Loucy (cell line): ENCODE data around the gene NOP16.
"Not testable (repeated sequence)": the region's sequence is repeated elsewhere in the genome, so short reads cannot be mapped to it uniquely, and the experiment has no call there.

ENCODE experiments used
- H2AFZ ChIP-seq: fragments of 200-600 bp; sonication (generic); 2 replicates; pipeline ENCODE4 v1.6.0; 2016; ENCODE audit warnings: antibody characterized with exemption, mild to moderate bottlenecking, low read length, moderate library complexity
- H3F3A ChIP-seq: fragments of 200-600 bp; 2 replicates; pipeline ENCODE4 v1.6.0; 2016; ENCODE audit warnings: antibody characterized with exemption, low read depth, mild to moderate bottlenecking
- H3K27me3 ChIP-seq: fragments of 200-600 bp; sonication (generic); 2 replicates; pipeline ENCODE4 v1.6.1; 2014; ENCODE audit warnings: low read length, mild to moderate bottlenecking; ENCODE audit not compliant: insufficient read depth, poor library complexity, severe bottlenecking
- H3K36me3 ChIP-seq: fragments of 200-600 bp; sonication (generic); 2 replicates; pipeline ENCODE4 v1.6.1; 2016; ENCODE audit warnings: low read length; ENCODE audit not compliant: insufficient read depth
- H3K4me1 ChIP-seq: fragments of 200-600 bp; sonication (generic); 2 replicates; pipeline ENCODE4 v1.5.1; 2014; ENCODE audit warnings: low read length, mild to moderate bottlenecking; ENCODE audit not compliant: insufficient read depth, poor library complexity, severe bottlenecking
- H3K4me2 ChIP-seq: fragments of 200-600 bp; sonication (generic); 2 replicates; pipeline ENCODE4 v1.6.0; 2014; ENCODE audit warnings: antibody characterized with exemption, low read length, low read depth, mild to moderate bottlenecking; ENCODE audit not compliant: poor library complexity, severe bottlenecking
- H3K4me3 ChIP-seq: fragments of 200-600 bp; sonication (generic); 2 replicates; pipeline ENCODE4 v1.5.1; 2014; ENCODE audit warnings: low read length, mild to moderate bottlenecking, mixed read lengths; ENCODE audit not compliant: poor library complexity, severe bottlenecking
- H3K79me2 ChIP-seq: fragments of 200-600 bp; sonication (generic); 2 replicates; pipeline ENCODE4 v1.6.1; 2014; ENCODE audit warnings: low read length; ENCODE audit not compliant: insufficient read depth
- H3K9ac ChIP-seq: fragments of 200-600 bp; sonication (generic); 2 replicates; pipeline ENCODE4 v1.6.0; 2014; ENCODE audit warnings: mild to moderate bottlenecking, low read depth, low read length, moderate library complexity; ENCODE audit not compliant: poor library complexity, severe bottlenecking
- H3K9me2 ChIP-seq: fragments of 200-600 bp; sonication (generic); replicated peaks from 2 replicates; pipeline ENCODE4 v1.6.1; 2016; ENCODE audit warnings: low read depth, low read length, mixed read lengths
- H3K9me3 ChIP-seq: fragments of 200-600 bp; sonication (generic); 2 replicates; pipeline ENCODE4 v1.6.1; 2014; ENCODE audit warnings: mild to moderate bottlenecking, antibody characterized with exemption, low read length, low read depth; ENCODE audit not compliant: insufficient read depth
- H4K20me1 ChIP-seq: fragments of 200-600 bp; sonication (generic); 2 replicates; pipeline ENCODE4 v1.6.0; 2014; ENCODE audit warnings: antibody characterized with exemption, low read length, mild to moderate bottlenecking; ENCODE audit not compliant: insufficient read depth, poor library complexity, severe bottlenecking
- CTCF ChIP-seq: fragments of 200-600 bp; sonication (generic); conservative IDR thresholded peaks from 2 replicates; pipeline ENCODE4 v1.5.1; 2014; ENCODE audit warnings: mild to moderate bottlenecking, antibody characterized with exemption, low read length
- EZH2phosphoT487 ChIP-seq: fragments of 200-600 bp; IDR thresholded peaks from 2 replicates; pipeline ENCODE4 v1.6.1; 2018; ENCODE audit warnings: antibody characterized with exemption, mild to moderate bottlenecking, moderate library complexity, borderline replicate concordance

Gene NOP16

GRCh38 chr5:176410486-176411180 lies 22.2 kb upstream of the NOP16 start:
- TF ChIP-seq CTCF (no peak), EZH2phosphoT487 (no peak)
- H3K4me2 ChIP-seq, result no peak overlapping the region
- H3K4me3 ChIP-seq, result no peak overlapping the region

DNA sequence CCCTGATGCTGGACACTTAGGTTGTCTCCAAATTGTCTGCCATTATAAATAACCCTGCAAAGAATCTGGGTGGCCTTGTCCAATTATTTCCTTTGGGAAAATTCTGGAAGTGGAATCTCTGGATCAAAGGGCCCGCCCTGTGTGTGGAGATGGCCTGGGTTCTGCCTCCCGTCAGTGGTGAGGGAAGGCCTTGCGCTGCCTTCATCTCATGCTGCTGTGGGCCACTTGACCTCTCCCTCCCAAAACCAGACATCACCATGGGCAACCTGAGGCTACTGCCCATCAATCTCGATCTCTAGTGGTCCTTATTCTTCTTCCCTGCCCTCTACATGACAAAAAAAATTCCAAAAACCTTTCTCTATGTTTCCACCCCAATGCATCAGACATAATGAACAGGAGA lies 21.4 kb upstream of the NOP16 start:
- H2AFZ ChIP-seq, result no peak overlapping the region
- H4K20me1 ChIP-seq, result no peaks in the 10 kb centered on the region
- no peaks in the 10 kb centered on the region for H3K9me3 ChIP-seq
- H3K9me2 ChIP-seq, result no peaks in the 10 kb centered on the region
- H3K4me1 ChIP-seq, result no peaks in the 10 kb centered on the region
- no peaks in the 10 kb centered on the region for H3K79me2 ChIP-seq
- H3K36me3 ChIP-seq, result no peaks in the 10 kb centered on the region
- TF ChIP-seq EZH2phosphoT487, result no peak
- TF ChIP-seq CTCF, result no peak
- H3K9ac ChIP-seq, result no peak overlapping the region
- no peaks in the 10 kb centered on the region for H3F3A ChIP-seq
- H3K27me3 ChIP-seq, result no peaks in the 10 kb centered on the region
- H3K4me3 ChIP-seq, result no peak overlapping the region
- no peak overlapping the region for H3K4me2 ChIP-seq

More at GRCh38 chr5:176410486-176411180, 22.2 kb upstream of the NOP16 start:
- Histone ChIP-seq H3F3A (no peaks in the 10 kb centered on the region), H3K79me2 (0 out of 2 replicates have a peak, but pooled peaks cover 2% of the 10 kb centered on the region), H3K4me1 (no peaks in the 10 kb centered on the region), H2AFZ (no peak overlapping the region), H3K9me3 (no peaks in the 10 kb centered on the region), H3K36me3 (no peaks in the 10 kb centered on the region), H3K27me3 (no peaks in the 10 kb centered on the region), H4K20me1 (no peaks in the 10 kb centered on the region), H3K9me2 (no peaks in the 10 kb centered on the region), H3K9ac (no peak overlapping the region)

DNA sequence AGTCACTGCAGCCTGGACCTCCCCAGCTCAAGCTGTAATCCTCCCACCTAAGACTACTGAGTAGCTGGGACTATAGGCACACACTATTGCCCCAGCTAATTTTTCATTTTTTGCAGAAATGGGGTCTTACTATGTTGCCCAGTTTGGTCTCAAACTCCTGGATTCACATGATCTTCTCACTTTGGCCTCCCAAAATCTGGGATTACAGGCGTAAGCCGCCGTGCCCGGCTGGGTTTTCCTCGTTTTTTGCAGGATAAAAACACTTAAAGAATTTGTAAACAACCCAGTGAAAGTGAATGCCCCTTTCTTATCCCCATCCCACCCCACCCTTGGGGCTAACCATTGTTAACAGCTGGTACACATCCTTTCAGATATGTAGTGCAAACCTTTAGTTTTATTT lies 20.2 kb upstream of the NOP16 start:
- H3K4me3 ChIP-seq, result no peak overlapping the region
- H3K4me1 ChIP-seq, result no peaks in the 10 kb centered on the region
- TF ChIP-seq EZH2phosphoT487 (no peak), CTCF (no peak)
- H3K79me2 ChIP-seq, result no peaks in the 10 kb centered on the region
- no peaks in the 10 kb centered on the region for H3F3A ChIP-seq
- H3K9ac ChIP-seq, result no peak overlapping the region
- H3K27me3 ChIP-seq, result no peaks in the 10 kb centered on the region
- H3K9me2 ChIP-seq, result no peaks in the 10 kb centered on the region
- H4K20me1 ChIP-seq, result no peaks in the 10 kb centered on the region
- no peaks in the 10 kb centered on the region for H3K9me3 ChIP-seq
- no peak overlapping the region for H3K4me2 ChIP-seq
- no peak overlapping the region for H2AFZ ChIP-seq
- H3K36me3 ChIP-seq, result no peaks in the 10 kb centered on the region

- not testable (repeated sequence) for H3F3A ChIP-seq, H3K9ac ChIP-seq, H3K4me1 ChIP-seq, H2AFZ ChIP-seq, H3K36me3 ChIP-seq, H3K79me2 ChIP-seq, H3K9me2 ChIP-seq, H3K9me3 ChIP-seq, H3K4me2 ChIP-seq, H4K20me1 ChIP-seq, H3K27me3 ChIP-seq, H3K4me3 ChIP-seq
Observed at GRCh38 chr5:176408252-176408573, 19.8 kb upstream of the NOP16 start.
